Activated CD8-positive, alpha-beta memory T cell treated with anti-CD3 and anti-CD28 coated beads for 1 hour (primary cell): ENCODE data around the gene NKPD1.

Experiments
- DNase-seq, 2 donors: peaks; one replicate each; pipeline ENCODE4 v3.0.0-alpha.2; 2020; ENCODE audit warnings: low read depth in 1 of 2; ENCODE audit errors: extremely low read depth in 1 of 2

Gene NKPD1

GRCh38 chr19:45156751-45157150 lies 4.0 kb downstream of the NKPD1 start:
- no peak for DNase-seq

- DNase-seq: no peak
Measured at GRCh38 chr19:45156011-45156630, 4.7 kb downstream of the NKPD1 start.

GRCh38 chr19:45154064-45154827 lies 6.5 kb downstream of the NKPD1 start:
- no peak for DNase-seq

GRCh38 chr19:45153339-45154063 lies 7.3 kb downstream of the NKPD1 start:
- DNase-seq: peak in 1 of 2 donors; percentile 6

DNA sequence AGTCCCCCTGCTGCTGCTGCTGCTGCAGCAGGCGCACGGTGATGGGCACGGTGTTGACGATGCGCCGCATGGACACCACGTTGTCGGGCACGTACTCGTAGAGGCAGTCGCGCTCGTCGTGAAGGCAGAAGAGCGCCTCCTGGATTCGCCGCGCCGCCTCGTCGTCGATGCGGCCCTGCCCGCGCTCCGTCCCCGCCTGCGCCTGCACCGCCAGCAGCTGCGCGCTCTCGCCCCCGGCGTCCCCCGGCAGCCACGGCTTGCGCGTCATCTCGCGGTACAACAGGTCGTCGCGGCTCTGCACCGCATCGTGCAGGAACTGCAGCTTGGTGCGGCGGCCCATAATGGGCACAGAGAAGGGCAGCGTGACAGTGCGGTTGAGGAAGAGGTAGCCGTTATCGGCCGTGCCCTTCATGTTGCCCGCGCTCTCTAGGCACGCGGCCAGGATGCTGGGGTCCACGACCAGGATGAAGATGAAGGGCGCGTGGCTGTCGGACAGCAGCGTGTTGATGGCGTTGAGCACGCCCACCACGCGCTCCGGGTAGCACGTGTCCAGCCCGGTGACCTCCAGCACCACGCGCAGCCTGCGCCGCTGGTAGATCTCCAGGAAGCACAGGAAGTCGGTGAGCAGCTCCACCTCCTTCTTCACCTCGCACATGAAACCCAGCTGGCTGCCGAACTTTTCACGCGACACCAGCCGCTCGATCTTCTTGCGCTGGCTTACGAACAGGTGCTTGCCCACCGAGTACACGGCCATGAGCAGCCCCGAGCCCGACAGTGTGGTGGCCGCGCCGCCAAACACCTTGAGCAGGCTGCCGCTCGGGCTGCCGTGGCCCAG lies 8.1 kb downstream of the NKPD1 start:
- DNase-seq: peak in 1 of 2 donors; percentile 19

DNA sequence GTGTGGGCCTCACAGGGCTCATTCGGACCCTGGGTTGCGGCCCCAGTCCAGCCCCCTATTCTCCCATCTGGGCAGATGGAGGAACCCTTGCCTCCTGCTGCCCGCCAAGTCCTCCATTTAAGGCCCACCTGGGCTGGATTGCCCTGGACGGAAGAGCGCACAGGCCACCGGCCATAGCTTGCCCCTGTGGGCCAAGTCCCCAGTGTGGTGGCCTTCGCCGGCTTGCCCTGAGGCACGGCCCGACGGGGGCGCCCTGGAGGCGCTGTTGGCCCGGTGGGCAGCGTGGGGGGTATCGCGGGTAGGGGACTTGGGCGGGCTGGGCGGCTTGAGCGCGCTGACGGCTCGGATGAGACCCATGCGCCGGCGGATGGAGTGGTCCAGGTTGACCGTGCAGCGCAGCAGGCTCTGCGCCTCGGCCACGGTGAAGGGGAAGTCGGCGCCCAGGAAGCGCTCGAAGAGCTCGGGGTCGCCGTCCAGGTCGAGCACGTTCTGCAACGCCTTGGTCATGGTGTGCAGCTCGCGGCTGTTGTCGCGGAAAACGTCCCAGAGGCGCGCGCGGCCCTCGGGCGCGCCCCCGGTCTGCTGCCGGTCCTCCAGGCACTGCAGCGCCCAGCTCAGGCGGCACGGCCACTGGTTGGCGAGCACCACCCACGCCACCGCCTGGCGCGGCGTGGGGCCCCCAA lies 8.8 kb downstream of the NKPD1 start:
- no peak for DNase-seq

DNA sequence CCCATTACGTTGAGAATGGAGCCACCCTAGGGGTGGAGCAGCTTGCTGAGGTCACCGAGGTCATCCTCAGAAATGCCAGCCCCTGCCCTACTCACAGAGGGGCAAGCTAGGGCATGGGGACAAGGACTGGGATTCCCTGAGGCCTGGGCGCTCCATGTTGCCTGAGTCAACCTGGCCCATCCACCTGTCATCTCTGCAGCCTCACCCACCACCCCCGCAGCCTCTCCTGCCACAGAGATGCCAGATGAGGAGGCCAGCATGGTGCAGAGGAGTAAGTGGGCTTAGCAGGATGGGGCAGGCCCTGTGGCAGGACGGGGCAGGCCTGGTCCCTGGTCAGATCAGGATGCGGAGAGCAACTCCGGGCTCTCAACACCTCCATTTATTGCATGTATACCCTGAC lies 9.5 kb downstream of the NKPD1 start:
- no peak for DNase-seq

DNA sequence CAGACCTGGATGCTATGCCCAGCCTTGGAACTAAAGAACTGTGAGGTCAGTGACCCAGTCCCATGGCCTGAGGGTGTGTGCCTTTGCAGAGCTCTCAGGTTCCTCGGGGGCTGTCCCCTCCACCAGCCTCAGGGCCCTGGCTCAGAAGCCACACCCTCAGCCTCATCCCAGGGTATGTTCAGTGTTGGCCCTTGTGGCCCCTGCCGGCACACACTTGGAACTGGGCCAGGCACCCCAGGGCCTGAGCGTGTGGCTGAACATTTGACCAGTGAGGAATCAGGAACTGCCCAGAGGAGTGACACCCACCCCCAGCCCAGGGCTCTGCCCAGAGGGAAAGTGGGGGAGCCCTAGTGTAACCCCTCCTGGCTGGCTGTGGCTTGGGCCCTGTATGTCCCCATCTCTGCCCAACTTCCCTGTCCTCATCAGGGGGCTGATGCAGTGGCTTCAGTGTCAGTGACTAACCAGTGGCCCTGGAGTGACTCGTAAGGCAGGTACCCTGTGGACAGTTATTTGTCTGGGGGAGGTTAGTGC lies 10.0 kb downstream of the NKPD1 start:
- DNase-seq: no peak

- DNase-seq: no peak
Measured at GRCh38 chr19:45150180-45150579, 10.6 kb downstream of the NKPD1 start.

DNA sequence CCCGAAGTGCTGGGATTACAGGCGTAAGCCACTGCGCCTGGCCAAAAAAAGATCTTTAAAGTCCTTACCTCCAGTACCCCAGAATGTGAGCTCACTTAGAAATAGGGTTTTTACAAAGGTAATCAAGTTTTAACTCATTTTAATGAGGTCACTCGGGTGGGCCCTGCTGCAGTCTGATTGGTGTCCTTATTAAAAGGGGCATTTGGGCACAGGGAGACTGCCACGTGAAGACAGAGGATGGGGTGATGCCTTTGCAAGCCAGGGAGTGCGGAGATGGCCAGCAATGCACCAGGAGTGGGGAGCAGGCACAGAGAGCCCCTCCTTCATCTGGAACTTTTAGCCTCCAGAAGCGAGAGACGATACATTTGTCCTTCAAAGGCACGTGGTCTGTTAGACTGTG lies 11.7 kb downstream of the NKPD1 start:
- DNase-seq: no peak

DNA sequence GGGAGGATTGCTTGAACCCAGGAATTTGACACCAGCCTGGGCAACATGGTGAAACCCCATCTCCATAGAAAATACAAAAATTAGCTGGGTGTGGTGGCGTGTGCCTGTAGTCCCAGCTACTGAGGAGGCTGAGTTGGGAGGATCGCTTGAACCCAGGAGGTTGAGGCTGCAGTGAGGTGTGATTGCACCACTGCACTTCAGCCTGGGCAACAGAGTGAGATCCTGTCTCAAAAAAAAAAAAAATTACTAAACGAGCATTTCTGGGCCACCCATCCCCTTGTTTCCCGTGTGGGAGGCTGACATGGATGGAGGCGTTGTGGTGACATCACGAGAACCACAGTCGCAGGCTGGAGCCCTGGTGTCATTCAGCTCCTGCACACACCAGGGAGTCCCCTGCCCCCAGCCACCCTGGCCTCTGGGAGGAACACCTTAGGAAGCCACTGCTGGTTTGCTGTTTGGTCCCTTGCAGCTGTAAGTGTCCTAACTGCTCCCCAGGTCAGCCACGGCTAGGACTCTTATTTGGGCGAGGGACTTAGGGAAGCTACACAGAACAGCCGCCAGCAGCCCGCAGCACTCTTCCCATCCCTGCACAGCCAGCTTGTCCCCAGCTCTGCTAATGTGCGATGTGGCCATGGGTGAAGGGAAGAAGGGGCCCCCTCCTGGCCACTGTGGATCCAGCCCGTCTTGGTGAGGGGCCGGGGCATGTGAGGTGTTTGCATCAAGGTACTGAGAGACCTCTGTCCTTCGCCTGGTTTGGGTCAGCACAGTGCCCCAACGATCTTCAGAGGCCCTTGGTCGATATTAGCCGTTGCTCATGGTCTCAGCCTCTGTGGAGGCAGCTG lies 12.7 kb downstream of the NKPD1 start:
- no peak for DNase-seq

GRCh38 chr19:45146741-45147205 lies 14.0 kb downstream of the NKPD1 start:
- no peak for DNase-seq

GRCh38 chr19:45146251-45146650 lies 14.5 kb downstream of the NKPD1 start:
- DNase-seq: no peak

- no peak for DNase-seq
Measured at GRCh38 chr19:45145270-45146189, 15.3 kb downstream of the NKPD1 start.

DNA sequence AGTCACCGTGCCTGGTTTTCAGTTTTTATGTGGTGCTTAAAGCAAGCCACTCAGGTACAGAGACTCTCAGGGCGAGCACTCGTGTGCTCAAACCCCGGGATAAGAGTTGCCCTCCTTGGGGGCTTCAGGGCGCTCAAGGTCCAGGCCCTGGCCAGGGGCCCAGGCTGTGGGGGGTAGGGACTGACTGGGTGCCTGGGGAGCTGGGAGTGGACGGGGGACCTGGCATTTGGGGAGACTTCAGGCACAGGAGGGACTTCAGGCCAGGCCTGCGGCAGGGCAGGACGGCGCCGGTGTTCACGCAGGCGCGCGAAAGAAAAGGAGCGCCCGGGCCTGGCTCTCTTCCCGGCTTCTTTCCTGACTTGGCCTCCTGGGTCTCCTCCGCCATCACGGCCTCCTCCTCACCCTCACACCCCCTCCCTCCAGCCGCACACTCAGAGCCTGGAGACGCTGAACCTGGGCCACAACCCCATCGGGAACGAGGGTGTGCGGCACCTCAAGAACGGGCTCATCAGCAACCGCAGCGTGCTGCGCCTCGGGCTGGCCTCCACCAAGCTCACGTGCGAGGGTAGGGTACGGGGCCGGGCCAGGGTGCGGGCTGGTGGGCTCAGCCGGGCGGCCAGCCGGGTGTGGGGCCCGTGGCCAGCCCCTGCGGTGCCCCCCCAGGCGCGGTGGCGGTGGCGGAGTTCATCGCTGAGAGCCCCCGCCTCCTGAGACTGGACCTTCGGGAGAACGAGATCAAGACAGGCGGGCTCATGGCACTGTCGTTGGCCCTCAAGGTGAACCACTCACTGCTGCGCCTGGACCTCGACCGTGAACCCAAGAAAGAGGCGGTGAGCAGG lies 16.1 kb downstream of the NKPD1 start:
- DNase-seq: no peak

GRCh38 chr19:45142726-45143110 lies 18.1 kb downstream of the NKPD1 start:
- DNase-seq: no peak

DNA sequence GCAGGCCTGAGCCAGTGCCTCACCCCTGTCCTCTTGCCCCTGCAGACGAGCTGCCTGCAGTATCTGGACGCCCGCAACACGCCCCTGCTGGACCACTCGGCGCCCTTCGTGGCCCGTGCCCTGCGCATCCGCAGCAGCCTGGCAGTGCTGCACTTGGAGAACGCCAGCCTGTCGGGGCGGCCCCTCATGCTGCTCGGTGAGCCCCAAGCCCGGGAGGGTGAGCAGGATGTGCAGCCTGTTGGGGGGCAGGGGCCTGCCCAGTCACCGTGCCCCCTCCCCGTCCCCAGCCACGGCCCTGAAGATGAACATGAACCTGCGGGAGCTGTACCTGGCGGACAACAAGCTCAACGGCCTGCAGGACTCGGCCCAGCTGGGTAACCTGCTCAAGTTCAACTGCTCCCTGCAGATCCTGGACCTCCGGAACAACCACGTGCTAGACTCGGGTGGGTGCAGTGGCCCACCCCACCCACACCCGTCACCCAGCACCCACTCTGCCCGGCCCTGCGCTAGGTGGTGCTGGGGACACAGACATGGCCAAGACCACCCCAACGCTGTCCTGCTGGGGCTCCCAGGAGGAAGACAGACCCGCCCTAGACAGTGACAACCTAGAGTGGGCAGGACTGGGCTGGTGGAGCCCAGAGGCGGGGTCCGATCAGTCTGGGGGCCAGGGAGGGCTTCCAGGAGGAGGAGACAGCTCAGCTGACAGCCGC lies 18.6 kb downstream of the NKPD1 start:
- DNase-seq: no peak
